Measurements from ENCODE around the gene NDUFB6.

Gene NDUFB6

DNA sequence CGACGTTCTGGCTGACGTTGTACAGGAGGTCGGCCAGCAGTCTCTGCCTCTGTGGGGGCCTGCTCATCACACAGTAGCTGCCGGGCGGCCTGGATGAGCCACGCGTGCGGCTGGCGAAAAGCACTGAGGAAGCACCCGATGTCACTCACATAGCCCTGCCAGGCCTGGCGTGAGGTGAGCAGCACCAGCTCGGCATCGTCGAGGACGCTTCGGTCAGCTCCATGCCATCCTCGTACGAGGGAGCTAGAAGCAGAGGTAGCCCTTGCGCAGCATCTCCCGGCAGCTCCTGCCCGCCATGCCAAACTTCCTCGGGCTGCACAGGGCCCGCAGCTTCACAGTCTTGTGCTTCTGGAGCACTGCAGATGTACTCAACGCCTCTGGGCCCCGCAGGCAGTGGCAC lies 6.2 kb downstream of the NDUFB6 start:
- no peaks in the 10 kb centered on the region for H3K27me3 ChIP-seq (replicated peaks; ENCODE audit: control insufficient read depth, insufficient read depth, low read length)
- peaks cover 21% of the 10 kb centered on the region for H3K36me3 ChIP-seq (ENCODE audit: control insufficient read depth, insufficient read depth, low read length)
- no peak overlapping the region for H3K4me3 ChIP-seq (replicated peaks; ENCODE audit: low read depth, low read length)
- no peak for DNase-seq (ENCODE audit: extremely low read depth, insufficient read length)
- TF ChIP-seq, protein P1, sequence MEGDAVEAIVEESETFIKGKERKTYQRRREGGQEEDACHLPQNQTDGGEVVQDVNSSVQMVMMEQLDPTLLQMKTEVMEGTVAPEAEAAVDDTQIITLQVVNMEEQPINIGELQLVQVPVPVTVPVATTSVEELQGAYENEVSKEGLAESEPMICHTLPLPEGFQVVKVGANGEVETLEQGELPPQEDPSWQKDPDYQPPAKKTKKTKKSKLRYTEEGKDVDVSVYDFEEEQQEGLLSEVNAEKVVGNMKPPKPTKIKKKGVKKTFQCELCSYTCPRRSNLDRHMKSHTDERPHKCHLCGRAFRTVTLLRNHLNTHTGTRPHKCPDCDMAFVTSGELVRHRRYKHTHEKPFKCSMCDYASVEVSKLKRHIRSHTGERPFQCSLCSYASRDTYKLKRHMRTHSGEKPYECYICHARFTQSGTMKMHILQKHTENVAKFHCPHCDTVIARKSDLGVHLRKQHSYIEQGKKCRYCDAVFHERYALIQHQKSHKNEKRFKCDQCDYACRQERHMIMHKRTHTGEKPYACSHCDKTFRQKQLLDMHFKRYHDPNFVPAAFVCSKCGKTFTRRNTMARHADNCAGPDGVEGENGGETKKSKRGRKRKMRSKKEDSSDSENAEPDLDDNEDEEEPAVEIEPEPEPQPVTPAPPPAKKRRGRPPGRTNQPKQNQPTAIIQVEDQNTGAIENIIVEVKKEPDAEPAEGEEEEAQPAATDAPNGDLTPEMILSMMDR (IDR thresholded peaks at IDR 0.05; ENCODE audit: insufficient read depth, low read length, poor library complexity, severe bottlenecking), result no peak

GRCh38 chr9:32565967-32566366 lies 7.0 kb downstream of the NDUFB6 start:
- TF ChIP-seq, protein P1 (IDR thresholded peaks at IDR 0.05; ENCODE audit: insufficient read depth, low read length, poor library complexity, severe bottlenecking), result no peak
- DNase-seq (ENCODE audit: extremely low read depth, insufficient read length), result no peak
- Histone ChIP-seq H3K36me3 (ENCODE audit: control insufficient read depth, insufficient read depth, low read length) (peaks cover 21% of the 10 kb centered on the region), H3K27me3 (replicated peaks; ENCODE audit: control insufficient read depth, insufficient read depth, low read length) (no peaks in the 10 kb centered on the region), H3K4me3 (replicated peaks; ENCODE audit: low read depth, low read length) (no peak overlapping the region)

DNA sequence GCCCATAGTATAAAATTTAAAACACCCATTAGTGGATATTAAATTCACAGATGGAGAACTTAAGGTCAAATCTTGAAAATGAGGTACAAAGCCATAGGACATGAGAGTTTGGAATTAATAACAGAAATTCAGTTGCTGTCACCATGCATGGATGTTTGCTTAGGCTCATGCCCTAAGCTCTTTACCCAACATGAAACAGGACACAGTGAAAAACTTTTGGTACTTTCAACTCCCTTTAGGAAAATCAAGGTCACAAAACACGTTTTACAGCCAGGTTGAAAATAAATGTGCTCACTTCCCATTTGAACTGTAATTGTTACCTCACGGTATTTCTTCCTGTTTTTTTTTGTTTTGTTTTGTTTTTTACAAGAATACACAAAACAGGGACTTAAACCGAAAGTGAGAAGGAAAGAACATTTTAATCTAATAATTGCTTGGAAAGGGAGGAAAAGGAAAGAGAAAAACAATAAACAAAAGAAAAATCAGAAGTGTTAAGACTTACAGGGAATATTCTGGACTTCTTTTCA lies 14.5 kb downstream of the NDUFB6 start:
- Histone ChIP-seq H3K36me3 (ENCODE audit: control insufficient read depth, insufficient read depth, low read length) (no peaks in the 10 kb centered on the region), H3K4me3 (replicated peaks; ENCODE audit: low read depth, low read length) (no peak overlapping the region), H3K27me3 (replicated peaks; ENCODE audit: control insufficient read depth, insufficient read depth, low read length) (no peaks in the 10 kb centered on the region)
- TF ChIP-seq, protein P1 (IDR thresholded peaks at IDR 0.05; ENCODE audit: insufficient read depth, low read length, poor library complexity, severe bottlenecking), result no peak
- DNase-seq (ENCODE audit: extremely low read depth, insufficient read length), result no peak

GRCh38 chr9:32554591-32554990 lies 18.4 kb downstream of the NDUFB6 start:
- Histone ChIP-seq H3K4me3 (replicated peaks; ENCODE audit: low read depth, low read length) (no peak overlapping the region), H3K27me3 (replicated peaks; ENCODE audit: control insufficient read depth, insufficient read depth, low read length) (no peaks in the 10 kb centered on the region), H3K36me3 (ENCODE audit: control insufficient read depth, insufficient read depth, low read length) (no peaks in the 10 kb centered on the region)
- DNase-seq (ENCODE audit: extremely low read depth, insufficient read length), result no peak
- TF ChIP-seq, protein P1 (IDR thresholded peaks at IDR 0.05; ENCODE audit: insufficient read depth, low read length, poor library complexity, severe bottlenecking), result no peak

DNA sequence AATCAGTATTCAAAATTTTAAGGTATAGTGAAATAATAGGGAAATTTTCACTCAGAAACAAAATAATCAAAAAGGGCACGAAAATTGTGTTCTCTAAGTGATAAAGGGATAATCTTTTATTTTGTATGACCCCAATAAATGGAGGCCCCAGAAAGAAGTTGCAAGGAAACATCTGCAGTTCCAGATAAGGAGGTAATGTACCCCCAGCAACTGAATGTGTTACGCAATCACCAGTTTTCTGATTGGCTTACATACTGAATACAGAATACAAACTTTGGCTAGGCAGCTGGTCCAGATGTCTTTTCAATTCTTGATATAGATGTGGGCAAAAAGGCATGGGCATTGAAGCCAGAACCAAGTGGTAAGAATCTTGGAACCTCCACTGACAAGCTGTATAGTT lies 18.9 kb downstream of the NDUFB6 start:
- no peaks in the 10 kb centered on the region for H3K36me3 ChIP-seq (ENCODE audit: control insufficient read depth, insufficient read depth, low read length)
- H3K4me3 ChIP-seq (replicated peaks; ENCODE audit: low read depth, low read length), result no peak overlapping the region
- H3K27me3 ChIP-seq (replicated peaks; ENCODE audit: control insufficient read depth, insufficient read depth, low read length), result no peaks in the 10 kb centered on the region
- TF ChIP-seq, protein P1 (IDR thresholded peaks at IDR 0.05; ENCODE audit: insufficient read depth, low read length, poor library complexity, severe bottlenecking), result no peak
- no peak for DNase-seq (ENCODE audit: extremely low read depth, insufficient read length)

Measured in GM06990 (cell line).